Osteoblast (primary cell): Measurements from ENCODE around the gene WDR19. TPM values are rescaled to one million over a fixed set of nuclear protein-coding genes. Genes with fewer than 3 reads are reported as not detected.
A peak's percentile ranks its signal among the peaks of the same experiment; 100 is the strongest.

Experiments
- DNase-seq: peaks from one replicate; pipeline ENCODE4 v3.0.0; 2011; ENCODE audit warnings: low spot score, mixed read lengths; ENCODE audit not compliant: insufficient read length; ENCODE audit errors: missing footprints
- H2AFZ ChIP-seq: 2 replicates; pipeline ENCODE4 v1.6.0; 2011; ENCODE audit warnings: mild to moderate bottlenecking, low read length
- H3K27ac ChIP-seq: 2 replicates; pipeline ENCODE4 v1.5.1; 2011; ENCODE audit warnings: mild to moderate bottlenecking, low read depth, low read length, moderate library complexity
- H3K27me3 ChIP-seq: 2 replicates; pipeline ENCODE4 v1.6.0; 2012; ENCODE audit warnings: mild to moderate bottlenecking, control low read depth, inconsistent platforms, low read length, moderate library complexity; ENCODE audit not compliant: insufficient read depth
- H3K36me3 ChIP-seq: 2 replicates; pipeline ENCODE4 v1.5.1; 2011; ENCODE audit warnings: mild to moderate bottlenecking, low read length, control low read depth, moderate library complexity; ENCODE audit not compliant: insufficient read depth
- H3K4me1 ChIP-seq: 2 replicates; pipeline ENCODE4 v1.5.1; 2011; ENCODE audit warnings: mild to moderate bottlenecking, low read length, control low read depth, moderate library complexity; ENCODE audit not compliant: insufficient read depth
- H3K4me2 ChIP-seq: 2 replicates; pipeline ENCODE4 v1.6.0; 2011; ENCODE audit warnings: mild to moderate bottlenecking, low read length; ENCODE audit not compliant: insufficient read depth
- H3K4me3 ChIP-seq: fragments of 200-600 bp; sonication (generic); 3 replicates; pipeline ENCODE4 v1.5.1; 2012; ENCODE audit warnings: mild to moderate bottlenecking, low read length, inconsistent platforms; ENCODE audit not compliant: insufficient read depth
- H3K79me2 ChIP-seq: 2 replicates; pipeline ENCODE4 v1.6.0; 2012; ENCODE audit warnings: mild to moderate bottlenecking, low read length, control low read depth, inconsistent platforms; ENCODE audit not compliant: insufficient read depth
- H3K9me3 ChIP-seq: 2 replicates; pipeline ENCODE4 v1.5.1; 2011; ENCODE audit warnings: low read depth, low read length, control low read depth
- H4K20me1 ChIP-seq: 2 replicates; pipeline ENCODE4 v1.6.0; 2012; ENCODE audit warnings: mild to moderate bottlenecking, low read length, control low read depth; ENCODE audit not compliant: insufficient read depth
- total RNA-seq: library from RNA; depleted of rRNA; stranded (reverse); fragments of >200 nt; gene quantifications from 2 replicates; pipeline ENCODE4 v1.2.3, GENCODE V29; 2012
- TF ChIP-seq, protein P1 (sequence below): IDR thresholded peaks from 2 replicates; pipeline ENCODE4 v1.5.1; 2011; ENCODE audit warnings: mild to moderate bottlenecking, low read depth, low read length, moderate library complexity; ENCODE audit errors: extremely low read depth

Gene WDR19
- total RNA-seq, 1 donor = 47.0 TPM

DNA sequence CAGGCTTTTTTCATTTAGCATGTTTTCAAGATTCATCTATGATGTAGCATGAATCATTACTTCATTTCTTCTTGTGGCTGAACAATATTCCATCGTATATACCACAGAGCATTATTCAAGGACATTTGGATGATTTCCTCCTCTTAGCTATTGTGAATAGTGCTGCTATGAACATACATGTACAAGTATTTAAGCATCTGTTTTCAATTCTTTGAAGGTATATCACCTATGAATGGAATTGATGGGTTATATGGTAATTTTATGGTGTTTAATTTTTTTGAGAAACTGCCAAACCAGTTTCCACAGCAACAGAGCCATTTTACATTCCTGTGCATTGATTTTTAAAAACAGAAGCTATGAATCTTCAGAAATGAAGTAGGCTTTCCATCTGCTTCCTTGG, 36.1 kb upstream of the WDR19 start:
- TF ChIP-seq, protein P1, sequence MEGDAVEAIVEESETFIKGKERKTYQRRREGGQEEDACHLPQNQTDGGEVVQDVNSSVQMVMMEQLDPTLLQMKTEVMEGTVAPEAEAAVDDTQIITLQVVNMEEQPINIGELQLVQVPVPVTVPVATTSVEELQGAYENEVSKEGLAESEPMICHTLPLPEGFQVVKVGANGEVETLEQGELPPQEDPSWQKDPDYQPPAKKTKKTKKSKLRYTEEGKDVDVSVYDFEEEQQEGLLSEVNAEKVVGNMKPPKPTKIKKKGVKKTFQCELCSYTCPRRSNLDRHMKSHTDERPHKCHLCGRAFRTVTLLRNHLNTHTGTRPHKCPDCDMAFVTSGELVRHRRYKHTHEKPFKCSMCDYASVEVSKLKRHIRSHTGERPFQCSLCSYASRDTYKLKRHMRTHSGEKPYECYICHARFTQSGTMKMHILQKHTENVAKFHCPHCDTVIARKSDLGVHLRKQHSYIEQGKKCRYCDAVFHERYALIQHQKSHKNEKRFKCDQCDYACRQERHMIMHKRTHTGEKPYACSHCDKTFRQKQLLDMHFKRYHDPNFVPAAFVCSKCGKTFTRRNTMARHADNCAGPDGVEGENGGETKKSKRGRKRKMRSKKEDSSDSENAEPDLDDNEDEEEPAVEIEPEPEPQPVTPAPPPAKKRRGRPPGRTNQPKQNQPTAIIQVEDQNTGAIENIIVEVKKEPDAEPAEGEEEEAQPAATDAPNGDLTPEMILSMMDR = no peak
- no peak overlapping the region for H3K27ac ChIP-seq
- no peak overlapping the region for H3K4me3 ChIP-seq
- no peak for DNase-seq
- H4K20me1 ChIP-seq = no peaks in the 10 kb centered on the region
- H3K9me3 ChIP-seq = no peaks in the 10 kb centered on the region
- H3K27me3 ChIP-seq = no peaks in the 10 kb centered on the region
- no peaks in the 10 kb centered on the region for H3K79me2 ChIP-seq
- H3K4me1 ChIP-seq = no peaks in the 10 kb centered on the region
- H3K4me2 ChIP-seq = no peak overlapping the region
- no peak overlapping the region for H2AFZ ChIP-seq
- no peaks in the 10 kb centered on the region for H3K36me3 ChIP-seq

DNA sequence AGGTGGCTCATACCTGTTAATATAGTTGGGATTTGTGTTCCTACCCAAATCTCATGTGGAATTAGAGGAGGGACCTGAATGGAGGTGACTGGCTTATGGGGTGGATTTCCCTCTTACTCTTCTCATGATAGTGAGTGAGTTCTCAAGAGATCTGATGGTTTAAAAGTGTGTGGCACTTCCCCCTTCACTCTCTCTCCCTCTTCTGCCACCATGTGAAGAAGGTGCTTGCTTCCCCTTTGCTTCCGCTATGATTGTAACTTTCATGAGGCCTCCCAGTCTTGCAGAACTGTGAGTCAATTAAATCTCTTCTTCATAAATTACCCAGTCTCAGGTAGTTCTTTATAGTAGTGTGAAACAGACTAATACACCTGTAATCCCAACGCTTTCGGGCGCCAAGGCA, 28.3 kb upstream of the WDR19 start:
- Histone ChIP-seq H3K4me3 (no peak overlapping the region), H3K4me1 (no peaks in the 10 kb centered on the region), H4K20me1 (no peaks in the 10 kb centered on the region), H2AFZ (no peak overlapping the region), H3K79me2 (no peaks in the 10 kb centered on the region), H3K27ac (no peak overlapping the region), H3K36me3 (no peaks in the 10 kb centered on the region), H3K9me3 (no peaks in the 10 kb centered on the region), H3K27me3 (no peaks in the 10 kb centered on the region), H3K4me2 (no peak overlapping the region)
- TF ChIP-seq, protein P1 = no peak
- DNase-seq = no peak

DNA sequence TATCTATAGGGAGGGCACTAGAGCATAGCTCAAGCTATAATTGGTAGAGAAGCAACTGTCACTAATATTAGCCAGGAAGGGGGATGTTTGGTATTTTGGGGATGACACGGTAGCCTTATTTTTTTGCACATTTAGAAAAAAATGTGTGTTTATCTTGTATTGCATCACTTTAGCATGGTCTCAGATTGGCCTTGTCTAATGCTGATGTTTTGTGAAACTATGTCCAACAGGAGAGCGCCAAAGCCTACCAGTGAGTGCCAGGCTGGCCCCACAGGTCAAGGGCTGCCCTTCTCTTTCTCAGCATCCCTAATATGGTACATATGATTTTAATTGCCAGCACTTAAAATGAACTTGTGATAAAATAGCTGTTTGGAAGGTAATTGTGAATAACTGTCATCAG, 24.8 kb upstream of the WDR19 start:
- Histone ChIP-seq H4K20me1 (no peaks in the 10 kb centered on the region), H3K79me2 (no peaks in the 10 kb centered on the region), H3K36me3 (no peaks in the 10 kb centered on the region), H3K27ac (no peak overlapping the region), H3K4me1 (no peaks in the 10 kb centered on the region), H3K4me2 (no peak overlapping the region), H3K9me3 (no peaks in the 10 kb centered on the region), H3K27me3 (no peaks in the 10 kb centered on the region), H2AFZ (no peak overlapping the region), H3K4me3 (no peak overlapping the region)
- no peak for DNase-seq
- TF ChIP-seq, protein P1 = no peak

DNA sequence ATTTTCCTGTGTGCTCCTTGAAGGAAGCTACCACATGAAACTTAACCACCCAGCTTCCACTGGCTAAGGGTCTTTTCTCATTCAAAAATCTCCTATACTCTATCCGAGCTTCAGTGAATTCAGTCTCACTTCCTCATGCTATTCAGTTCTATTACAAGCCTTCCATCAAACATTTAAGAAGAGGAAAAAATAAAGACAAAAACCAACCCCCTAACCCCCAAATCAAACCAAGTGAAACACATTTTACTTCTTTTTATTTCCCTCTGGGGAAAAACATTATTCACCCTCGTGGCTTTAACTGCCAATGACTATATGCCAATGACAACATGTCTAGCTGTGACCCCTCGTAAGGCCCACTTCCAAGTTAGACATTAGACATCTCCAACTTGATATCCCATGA, 16.2 kb upstream of the WDR19 start:
- TF ChIP-seq, protein P1 = no peak
- H4K20me1 ChIP-seq = no peaks in the 10 kb centered on the region
- DNase-seq = no peak
- no peaks in the 10 kb centered on the region for H3K9me3 ChIP-seq
- H3K36me3 ChIP-seq = no peaks in the 10 kb centered on the region
- peak overlapping the region; percentile 37 for H2AFZ ChIP-seq
- H3K27ac ChIP-seq = no peak overlapping the region
- H3K4me3 ChIP-seq = no peak overlapping the region
- no peaks in the 10 kb centered on the region for H3K79me2 ChIP-seq
- H3K27me3 ChIP-seq = no peaks in the 10 kb centered on the region
- H3K4me2 ChIP-seq = no peak overlapping the region
- H3K4me1 ChIP-seq = no peaks in the 10 kb centered on the region
